A673 (cell line): ENCODE measurements around the gene LRP6. TPM values are rescaled to one million over a fixed set of nuclear protein-coding genes. Genes with fewer than 3 reads are reported as not detected.
A peak's percentile ranks its signal among the peaks of the same experiment; 100 is the strongest.

Source experiments
- BruUV-seq: library from RNA; stranded (reverse); fragments of 400-500 nt; replicated peaks from 2 replicates; lab custom pipeline; 2021; lab: Mats Ljungman, UMichigan
- CTCF ChIA-PET: fragments of 300-600 bp; sonication (Branson Sonifier 250); formaldehyde crosslinking; loops from one replicate; lab custom pipeline; 2022; ENCODE audit warnings: antibody characterized with exemption; lab: Charles Lee
- POLR2A ChIA-PET: fragments of 300-600 bp; sonication (Branson Sonifier 250); formaldehyde crosslinking; loops from one replicate; lab custom pipeline; 2022; ENCODE audit warnings: antibody characterized with exemption; ENCODE audit not compliant: low non-redundant PET; lab: Charles Lee
- DNase-seq: peaks from one replicate; pipeline ENCODE4 v3.0.0-alpha.2; 2015; ENCODE audit warnings: low spot score
- H3K27ac ChIP-seq: fragments of 200-600 bp; sonication (generic); 2 replicates; pipeline ENCODE4 v1.5.1; 2016; ENCODE audit warnings: mixed run types, low read depth, mild to moderate bottlenecking, mixed read lengths, antibody characterized with exemption, low read length; ENCODE audit not compliant: poor library complexity, severe bottlenecking
- H3K27me3 ChIP-seq: fragments of 200-600 bp; sonication (generic); replicated peaks from 2 replicates; pipeline ENCODE4 v1.6.1; 2017; ENCODE audit warnings: mixed run types, low read depth, mild to moderate bottlenecking, mixed read lengths, antibody characterized with exemption, low read length; ENCODE audit not compliant: insufficient read depth, poor library complexity
- H3K36me3 ChIP-seq: fragments of 200-600 bp; sonication (generic); 2 replicates; pipeline ENCODE4 v1.6.1; 2016; ENCODE audit warnings: mixed run types, mild to moderate bottlenecking, mixed read lengths, antibody characterized with exemption, low read length; ENCODE audit not compliant: insufficient read depth, poor library complexity, severe bottlenecking
- H3K4me1 ChIP-seq: fragments of 200-600 bp; sonication (generic); 2 replicates; pipeline ENCODE4 v1.6.1; 2017; ENCODE audit warnings: mixed run types, mild to moderate bottlenecking, mixed read lengths, antibody characterized with exemption, low read length; ENCODE audit not compliant: insufficient read depth, poor library complexity, severe bottlenecking
- H3K4me3 ChIP-seq: fragments of 200-600 bp; sonication (generic); 2 replicates; pipeline ENCODE4 v1.5.1; 2016; ENCODE audit warnings: low read depth, mixed run types, mild to moderate bottlenecking, mixed read lengths, low read length; ENCODE audit not compliant: poor library complexity, severe bottlenecking
- H3K9me3 ChIP-seq: fragments of 200-600 bp; sonication (generic); 2 replicates; pipeline ENCODE4 v1.6.1; 2016; ENCODE audit warnings: mixed run types, low read depth, mild to moderate bottlenecking, mixed read lengths, antibody characterized with exemption, low read length; ENCODE audit not compliant: poor library complexity, severe bottlenecking
- EZH2 ChIP-seq: fragments of 200-600 bp; sonication (generic); IDR thresholded peaks from 2 replicates; pipeline ENCODE4 v1.6.1; 2017; ENCODE audit warnings: borderline replicate concordance, low read depth, mild to moderate bottlenecking, mixed read lengths, antibody characterized with exemption, low read length; ENCODE audit not compliant: poor library complexity, severe bottlenecking
- intact Hi-C: fragments of 100-400 bp; cut with micrococcal nuclease; formaldehyde crosslinking; loops from one replicate; pipeline ENCODE4 v1.10.0; 2022; ENCODE audit not compliant: unreplicated experiment
- total RNA-seq: library from RNA; stranded (reverse); gene quantifications from 2 replicates; pipeline ENCODE4 v1.2.3, GENCODE V29; 2021
- TF ChIP-seq, protein P1 (sequence below): fragments of 300-800, 200-600 bp; sonication (generic); conservative IDR thresholded peaks from 2 replicates; pipeline ENCODE4 v1.5.1; 2017; ENCODE audit warnings: low read depth, mild to moderate bottlenecking, antibody characterized with exemption, low read length, moderate library complexity, mixed read lengths

Gene LRP6
- total RNA-seq, 1 experiment from 2014 or later = 97.4 TPM

DNA sequence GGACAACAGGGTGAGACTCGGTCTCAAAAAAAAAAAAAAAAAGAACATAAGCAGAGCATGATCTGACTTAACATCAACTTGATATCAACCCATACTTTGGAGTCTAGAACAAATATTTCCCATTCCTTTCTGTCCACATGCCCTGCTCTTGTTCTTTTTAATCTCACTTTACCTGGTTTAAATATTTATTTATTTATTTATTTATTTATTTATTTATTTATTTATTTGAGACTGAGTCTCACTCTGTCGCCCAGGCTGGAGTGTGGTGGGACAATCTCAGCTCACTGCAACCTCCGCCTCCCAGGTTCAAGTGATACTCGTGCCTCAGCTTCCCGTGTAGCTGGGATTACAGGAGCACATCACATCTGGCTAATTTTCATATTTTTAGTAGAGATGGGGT is 19.6 kb upstream of the LRP6 start:
- no TSS peak for BruUV-seq
- intact Hi-C loops = no loop called here
- no peak for TF ChIP-seq EZH2
- TF ChIP-seq, protein P1, sequence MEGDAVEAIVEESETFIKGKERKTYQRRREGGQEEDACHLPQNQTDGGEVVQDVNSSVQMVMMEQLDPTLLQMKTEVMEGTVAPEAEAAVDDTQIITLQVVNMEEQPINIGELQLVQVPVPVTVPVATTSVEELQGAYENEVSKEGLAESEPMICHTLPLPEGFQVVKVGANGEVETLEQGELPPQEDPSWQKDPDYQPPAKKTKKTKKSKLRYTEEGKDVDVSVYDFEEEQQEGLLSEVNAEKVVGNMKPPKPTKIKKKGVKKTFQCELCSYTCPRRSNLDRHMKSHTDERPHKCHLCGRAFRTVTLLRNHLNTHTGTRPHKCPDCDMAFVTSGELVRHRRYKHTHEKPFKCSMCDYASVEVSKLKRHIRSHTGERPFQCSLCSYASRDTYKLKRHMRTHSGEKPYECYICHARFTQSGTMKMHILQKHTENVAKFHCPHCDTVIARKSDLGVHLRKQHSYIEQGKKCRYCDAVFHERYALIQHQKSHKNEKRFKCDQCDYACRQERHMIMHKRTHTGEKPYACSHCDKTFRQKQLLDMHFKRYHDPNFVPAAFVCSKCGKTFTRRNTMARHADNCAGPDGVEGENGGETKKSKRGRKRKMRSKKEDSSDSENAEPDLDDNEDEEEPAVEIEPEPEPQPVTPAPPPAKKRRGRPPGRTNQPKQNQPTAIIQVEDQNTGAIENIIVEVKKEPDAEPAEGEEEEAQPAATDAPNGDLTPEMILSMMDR = no peak
- Histone ChIP-seq H3K9me3 (no peaks in the 10 kb centered on the region), H3K27me3 (no peaks in the 10 kb centered on the region), H3K36me3 (no peaks in the 10 kb centered on the region), H3K27ac (no peak overlapping the region), H3K4me1 (peaks cover 25% of the 10 kb centered on the region), H3K4me3 (no peak overlapping the region)
- DNase-seq = no peak
- CTCF ChIA-PET = interaction anchor here (0.5 kb wide), 1 partner anchor 13 kb away, joined by 6 read pairs; no protein-coding TSS in a partner anchor
- POLR2A ChIA-PET = no interaction called here

DNA sequence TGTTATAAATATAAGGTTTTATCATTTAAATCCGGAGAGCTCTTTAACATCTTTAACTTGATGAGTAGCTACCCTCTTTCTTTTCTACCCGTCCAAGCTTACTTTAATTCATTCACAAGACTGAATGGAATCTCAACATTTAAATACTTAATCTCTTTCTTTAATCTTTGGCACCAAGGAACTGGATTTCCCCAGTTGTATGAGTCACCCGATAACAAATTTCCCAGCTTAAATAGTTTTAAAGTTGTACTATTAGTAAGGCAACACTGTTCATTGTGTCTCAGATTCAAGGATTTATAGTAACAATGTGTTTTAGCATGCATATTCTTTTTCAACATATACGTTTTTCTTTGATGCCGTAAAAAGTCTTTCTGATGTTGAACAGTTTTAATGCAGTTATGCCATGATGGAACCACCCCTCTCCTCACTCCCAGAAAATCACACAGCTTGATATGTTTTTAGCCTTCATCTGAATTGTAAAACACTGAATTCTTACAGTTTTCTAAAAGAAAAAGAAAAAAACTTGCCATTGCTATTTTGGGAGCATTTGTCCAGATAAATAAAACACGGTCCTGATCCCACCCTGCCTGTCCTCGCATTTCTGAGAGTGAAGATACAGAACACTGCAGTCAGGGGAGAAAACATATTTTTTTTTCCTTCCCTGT is 16.0 kb upstream of the LRP6 start:
- BruUV-seq = no TSS peak
- TF ChIP-seq, protein P1 = no peak
- no peak for TF ChIP-seq EZH2
- POLR2A ChIA-PET = no interaction called here
- H3K4me1 ChIP-seq = peaks cover 31% of the 10 kb centered on the region
- peak; percentile 82 for DNase-seq
- H3K27ac ChIP-seq = peak overlapping the region; percentile 60
- H3K36me3 ChIP-seq = no peaks in the 10 kb centered on the region
- CTCF ChIA-PET = interaction anchor here (0.5 to 0.7 kb wide), 2 partner anchors 16 to 67 kb away, joined by 3 read pairs; partner anchors contain the start of genes LRP6 and MANSC1
- intact Hi-C loops = no loop called here
- H3K9me3 ChIP-seq = peaks cover 3% of the 10 kb centered on the region
- no peaks in the 10 kb centered on the region for H3K27me3 ChIP-seq
- H3K4me3 ChIP-seq = peak overlapping the region; percentile 1

DNA sequence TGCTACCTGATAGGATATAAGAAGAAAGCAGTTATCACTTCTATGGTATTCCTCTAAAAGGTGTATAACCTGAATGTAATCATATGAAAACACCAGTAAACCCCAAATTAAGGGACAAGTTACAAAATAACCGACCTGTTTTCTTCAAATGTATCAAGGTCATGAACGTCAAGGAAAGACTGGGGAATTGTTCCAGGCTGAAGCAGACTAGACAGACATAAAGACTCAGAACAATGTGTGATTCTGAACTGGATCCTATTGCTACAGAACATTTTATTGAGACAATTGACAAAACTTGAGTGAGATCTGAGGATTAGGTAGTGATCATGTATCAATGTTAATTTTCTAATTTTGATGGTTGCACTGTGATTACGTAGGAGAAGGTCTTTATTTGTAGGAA is 15.4 kb upstream of the LRP6 start:
- intact Hi-C loops = no loop called here
- POLR2A ChIA-PET = no interaction called here
- TF ChIP-seq, protein P1 = no peak
- no peak for TF ChIP-seq EZH2
- H3K4me1 ChIP-seq = peaks cover 31% of the 10 kb centered on the region
- no peaks in the 10 kb centered on the region for H3K36me3 ChIP-seq
- peak overlapping the region; percentile 1 for H3K4me3 ChIP-seq
- CTCF ChIA-PET = interaction anchor here (0.5 to 0.7 kb wide), 2 partner anchors 15 to 67 kb away, joined by 3 read pairs; partner anchors contain the start of genes LRP6 and MANSC1
- no peaks in the 10 kb centered on the region for H3K27me3 ChIP-seq
- BruUV-seq = no TSS peak
- DNase-seq = no peak
- H3K9me3 ChIP-seq = peaks cover 5% of the 10 kb centered on the region
- H3K27ac ChIP-seq = peak overlapping the region; percentile 60
